K562 (cell line): ENCODE results near the gene ZNF587. TPM values are rescaled to one million over a fixed set of nuclear protein-coding genes. Genes with fewer than 3 reads are reported as not detected.

ENCODE experiments used
- ATF6 ChIP-seq: sonication (generic); formaldehyde crosslinking; IDR thresholded peaks from 2 replicates; pipeline ENCODE4 v1.4.0; 2020; ENCODE audit warnings: mild to moderate bottlenecking, missing genetic modification reagents
- C11orf30 ChIP-seq: fragments of 450-650 bp; IDR thresholded peaks from 2 replicates; pipeline ENCODE4 v1.6.1; 2016; ENCODE audit warnings: low read depth, mild to moderate bottlenecking
- E2F3 ChIP-seq: fragments of 250-450 bp; sonication (Bioruptor Pico); IDR thresholded peaks from 2 replicates; pipeline ENCODE4 v1.4.0; 2020; ENCODE audit warnings: mild to moderate bottlenecking
- ERF ChIP-seq: fragments of 450-650 bp; formaldehyde crosslinking; IDR thresholded peaks from 2 replicates; pipeline ENCODE4 v1.4.0; 2020; ENCODE audit warnings: mild to moderate bottlenecking, mixed read lengths
- FOXA1 ChIP-seq: fragments of 450-650 bp; IDR thresholded peaks from 2 replicates; pipeline ENCODE4 v1.6.1; 2016; ENCODE audit warnings: mild to moderate bottlenecking, borderline replicate concordance
- GABPA ChIP-seq: fragments of 200-800 bp; sonication (Bioruptor generic); conservative IDR thresholded peaks from 2 replicates; pipeline ENCODE4 v1.6.1; 2016; ENCODE audit warnings: low read depth, missing genetic modification characterization, missing compliant biosample characterization
- HNRNPL ChIP-seq: fragments of 200-400 bp; formaldehyde crosslinking; IDR thresholded peaks from 2 replicates; pipeline ENCODE4 v1.6.1; 2017; ENCODE audit warnings: low read depth, mild to moderate bottlenecking, low read length
- KAT2B ChIP-seq: IDR thresholded peaks from one replicate; pipeline ENCODE4 v1.6.1; 2012; ENCODE audit warnings: low read depth, mild to moderate bottlenecking, control low read depth, inconsistent platforms, low read length, moderate library complexity
- LEF1 ChIP-seq: fragments of 450-650 bp; IDR thresholded peaks from 2 replicates; pipeline ENCODE4 v1.6.1; 2016; ENCODE audit warnings: mild to moderate bottlenecking
- MAFG ChIP-seq: fragments of 450-650 bp; conservative IDR thresholded peaks from 2 replicates; pipeline ENCODE4 v1.6.1; 2016; ENCODE audit warnings: missing genetic modification characterization, missing compliant biosample characterization
- PCBP2 ChIP-seq: fragments of 200-400 bp; formaldehyde crosslinking; IDR thresholded peaks from 2 replicates; pipeline ENCODE4 v1.6.1; 2018; ENCODE audit warnings: low read length, low read depth, mild to moderate bottlenecking, moderate library complexity; ENCODE audit not compliant: poor library complexity, severe bottlenecking
- POLR2AphosphoS5 ChIP-seq: IDR thresholded peaks from 2 replicates; pipeline ENCODE4 v1.6.1; 2011; ENCODE audit warnings: mild to moderate bottlenecking, low read depth, low read length, moderate library complexity; ENCODE audit not compliant: control insufficient read depth, insufficient read depth
- PTRF ChIP-seq: fragments of 450-650 bp; IDR thresholded peaks from 2 replicates; pipeline ENCODE4 v1.6.1; 2016; ENCODE audit warnings: mild to moderate bottlenecking, missing genetic modification characterization, missing compliant biosample characterization
- RBBP5 ChIP-seq: fragments of 200-600 bp; sonication (generic); IDR thresholded peaks from 2 replicates; pipeline ENCODE4 v1.6.1; 2012; ENCODE audit warnings: borderline replicate concordance, mild to moderate bottlenecking, low read length, control low read depth, inconsistent platforms; ENCODE audit not compliant: insufficient read depth, poor library complexity, severe bottlenecking
- RBM39 ChIP-seq: fragments of 200-400 bp; formaldehyde crosslinking; optimal IDR thresholded peaks from 2 replicates; pipeline ENCODE3; 2018; ENCODE audit warnings: low read depth, low read length
- SIX5 ChIP-seq, 2 experiments: IDR thresholded peaks; 2 replicates each; pipeline ENCODE4 v1.6.1; 2011; ENCODE audit warnings: low read length in 2 of 2, borderline replicate concordance in 1 of 2, low read depth in 1 of 2, mild to moderate bottlenecking in 1 of 2, moderate library complexity in 1 of 2; ENCODE audit not compliant: insufficient read depth in 1 of 2
- TCFL5 ChIP-seq: fragments of 250-450 bp; sonication (Bioruptor Pico); conservative IDR thresholded peaks from 2 replicates; pipeline ENCODE4 v1.6.1; 2021; ENCODE audit warnings: mild to moderate bottlenecking, moderate library complexity, matching md5 sums
- TEAD2 ChIP-seq: fragments of 450-650 bp; IDR thresholded peaks from 2 replicates; pipeline ENCODE4 v1.6.1; 2016; ENCODE audit warnings: missing genetic modification characterization, control low read depth, missing compliant biosample characterization
- TFAP4 ChIP-seq: sonication (generic); formaldehyde crosslinking; IDR thresholded peaks from 2 replicates; pipeline ENCODE4 v1.8.0; 2022; ENCODE audit warnings: missing genetic modification reagents, mild to moderate bottlenecking, moderate library complexity, borderline replicate concordance
- USF1 ChIP-seq: sonication (generic); formaldehyde crosslinking; IDR thresholded peaks from 2 replicates; pipeline ENCODE4 v1.9.0; 2022; ENCODE audit warnings: mild to moderate bottlenecking, missing genetic modification reagents
- XRCC4 ChIP-seq: IDR thresholded peaks from one replicate; pipeline ENCODE4 v1.6.1; 2011; ENCODE audit not compliant: insufficient read depth, insufficient read length; ENCODE audit errors: extremely low read depth
- ZC3H4 ChIP-seq: sonication (generic); formaldehyde crosslinking; IDR thresholded peaks from 2 replicates; pipeline ENCODE4 v1.9.0; 2021; ENCODE audit warnings: missing genetic modification reagents, borderline replicate concordance
- ZKSCAN3 ChIP-seq: fragments of 250-450 bp; sonication (Bioruptor Pico); IDR thresholded peaks from 2 replicates; pipeline ENCODE4 v1.4.0; 2020
- ZNF274 ChIP-seq: IDR thresholded peaks from 2 replicates; pipeline ENCODE4 v1.6.1; 2011; ENCODE audit warnings: low read depth, mild to moderate bottlenecking, low read length, moderate library complexity, borderline replicate concordance
- ZNF3 ChIP-seq: fragments of 250-450 bp; sonication (Bioruptor Pico); IDR thresholded peaks from 2 replicates; pipeline ENCODE4 v1.5.0; 2021; ENCODE audit warnings: mild to moderate bottlenecking, moderate library complexity
- ZNF311 ChIP-seq: fragments of 250-450 bp; sonication (Bioruptor Pico); IDR thresholded peaks from 2 replicates; pipeline ENCODE4 v1.4.0; 2020; ENCODE audit warnings: mild to moderate bottlenecking, moderate library complexity
- ZNF431 ChIP-seq: sonication (generic); formaldehyde crosslinking; IDR thresholded peaks from 2 replicates; pipeline ENCODE4 v1.8.0; 2022; ENCODE audit warnings: mild to moderate bottlenecking, missing genetic modification reagents
- ZNF436 ChIP-seq: fragments of 250-450, 450-650 bp; sonication (Bioruptor Pico); formaldehyde crosslinking; IDR thresholded peaks from 2 replicates; pipeline ENCODE4 v1.7.0; 2020; ENCODE audit warnings: mild to moderate bottlenecking
- polyA plus RNA-seq, 8 experiments: library from polyadenylated mRNA; depleted of rRNA in 4 of 8; stranded (reverse) in 5 of 8; unstranded in 3 of 8; fragments of >200 nt; fragmentation: Nextera tagmentation in 2 of 8; fragmentation: Illumina TruSeq in 1 of 8; extraction: Ambion mirVana in 2 of 8; extraction: Trizol in 1 of 8; gene quantifications; 2 replicates each; pipeline versions ENCODE4 v1.2.1 to v1.2.3, GENCODE V29; 2011 to 2014; ENCODE audit warnings: inconsistent platforms in 1 of 8, missing spikeins in 1 of 8
- total RNA-seq, 7 experiments: library from RNA; depleted of rRNA in 6 of 7; stranded (reverse); fragments of >200 nt in 6 of 7; fragmentation: Illumina TruSeq in 2 of 7; extraction: Trizol in 2 of 7; gene quantifications; 2 replicates each; pipeline versions ENCODE4 v1.2.1 to v1.2.3, GENCODE V29; 2011 to 2021; ENCODE audit warnings: low replicate concordance in 1 of 7

Gene ZNF587
- total and polyA plus RNA-seq, 9 of the 15 experiments (the other 6 are each of a cell fraction or from before 2014, with no cell fraction given), result 3.2 to 42.0 (median 24.9) TPM

GRCh38 chr19:57830071-57830602, 19.5 kb upstream of the ZNF587 start, which contains the start of gene ZNF587B (continued):
- peak in 1 of 2 experiments; percentile 14; a peak in 1 of 4 replicates for TF ChIP-seq SIX5 (IDR thresholded peaks at IDR 0.05; ENCODE audit: borderline replicate concordance in 1 of 2, insufficient read depth in 1 of 2, low read depth in 1 of 2, low read length in 2 of 2)
- no peak for TF ChIP-seq RBM39
- no peak for TF ChIP-seq TCFL5 (CRISPR knock-in tag)
- no peak for TF ChIP-seq RBBP5
- no peak for TF ChIP-seq ZNF436
- no peak for TF ChIP-seq ZNF431 (CRISPR knock-in tag)
- no peak for TF ChIP-seq FOXA1
- TF ChIP-seq E2F3, result no peak
- peak; percentile 76 for TF ChIP-seq USF1 (CRISPR knock-in tag)
- no peak for TF ChIP-seq C11orf30
- no peak for TF ChIP-seq ZC3H4 (CRISPR knock-in tag)
- TF ChIP-seq XRCC4, result no peak
- no peak for TF ChIP-seq ZNF3 (CRISPR knock-in tag)
- no peak for TF ChIP-seq ZNF311 (CRISPR knock-in tag)
- TF ChIP-seq HNRNPL, result no peak
- no peak for TF ChIP-seq PTRF (tag)
- no peak for TF ChIP-seq ZKSCAN3 (CRISPR knock-in tag)
- 0 out of 2 replicates have a peak, but pooled peaks have one; percentile 21 for TF ChIP-seq GABPA (tag)
- no peak for TF ChIP-seq ZNF274
- TF ChIP-seq POLR2AphosphoS5, result no peak
- TF ChIP-seq KAT2B, result no peak
- no peak for TF ChIP-seq LEF1
- no peak for TF ChIP-seq ERF
- no peak for TF ChIP-seq ATF6 (CRISPR knock-in tag)
- no peak for TF ChIP-seq TFAP4 (CRISPR knock-in tag)
- TF ChIP-seq TEAD2 (tag), result no peak
- no peak for TF ChIP-seq PCBP2
- no peak for TF ChIP-seq MAFG (tag)
